Tibial artery (tissue), 4 donors: ENCODE results near the gene LILRB3.
"Not testable (repeated sequence)": the region's sequence is repeated elsewhere in the genome, so short reads cannot be mapped to it uniquely, and the experiment has no call there.

ENCODE experiments used
- DNase-seq, 2 donors: peaks; one replicate each; pipeline ENCODE4 v3.0.0-alpha.2; 2019
- H3K27ac ChIP-seq, 2 donors: fragments of 200-600 bp; sonication (generic) in 1 of 2; 1 replicate in 1 of 2; 2 replicates in 1 of 2; pipeline ENCODE4 v1.5.1; 2018 to 2019; ENCODE audit warnings: mild to moderate bottlenecking in 1 of 2
- H3K27me3 ChIP-seq, 2 donors: fragments of 200-600 bp; sonication (generic) in 1 of 2; one replicate each; pipeline versions ENCODE4 v1.5.1 to v1.6.0; 2016 to 2019
- H3K36me3 ChIP-seq, 3 donors: fragments of 200-600 bp; sonication (generic) in 2 of 3; one replicate each; pipeline ENCODE4 v1.5.1; 2016 to 2019; ENCODE audit warnings: mild to moderate bottlenecking in 2 of 3
- H3K4me1 ChIP-seq, 4 donors: fragments of 200-600 bp; sonication (generic) in 2 of 4; 1 replicate in 3 of 4; 2 replicates in 1 of 4; pipeline ENCODE4 v1.5.1; 2016 to 2019
- H3K4me3 ChIP-seq, 2 donors: fragments of 200-600 bp; sonication (generic) in 1 of 2; 1 replicate in 1 of 2; 2 replicates in 1 of 2; pipeline ENCODE4 v1.5.1; 2018 to 2019; ENCODE audit warnings: mild to moderate bottlenecking in 2 of 2
- H3K9me3 ChIP-seq, 3 donors: fragments of 200-600 bp; sonication (generic) in 1 of 3; one replicate each; pipeline ENCODE4 v1.5.1; 2016 to 2019
- intact Hi-C: fragments of 100-400 bp; cut with DNase I; formaldehyde crosslinking; loops from one replicate; pipeline ENCODE4 v1.15.0; 2023; ENCODE audit warnings: low total_unique reads
- TF ChIP-seq, protein P1 (sequence below), 2 experiments: fragments of 200-600 bp in 1 of 2; fragments of 450-650 bp in 1 of 2; IDR thresholded peaks; one replicate each; pipeline ENCODE4 v1.5.1; 2017 to 2019; ENCODE audit warnings: antibody characterized with exemption in 2 of 2, mild to moderate bottlenecking in 1 of 2, moderate library complexity in 1 of 2

LILRB3 gene

DNA sequence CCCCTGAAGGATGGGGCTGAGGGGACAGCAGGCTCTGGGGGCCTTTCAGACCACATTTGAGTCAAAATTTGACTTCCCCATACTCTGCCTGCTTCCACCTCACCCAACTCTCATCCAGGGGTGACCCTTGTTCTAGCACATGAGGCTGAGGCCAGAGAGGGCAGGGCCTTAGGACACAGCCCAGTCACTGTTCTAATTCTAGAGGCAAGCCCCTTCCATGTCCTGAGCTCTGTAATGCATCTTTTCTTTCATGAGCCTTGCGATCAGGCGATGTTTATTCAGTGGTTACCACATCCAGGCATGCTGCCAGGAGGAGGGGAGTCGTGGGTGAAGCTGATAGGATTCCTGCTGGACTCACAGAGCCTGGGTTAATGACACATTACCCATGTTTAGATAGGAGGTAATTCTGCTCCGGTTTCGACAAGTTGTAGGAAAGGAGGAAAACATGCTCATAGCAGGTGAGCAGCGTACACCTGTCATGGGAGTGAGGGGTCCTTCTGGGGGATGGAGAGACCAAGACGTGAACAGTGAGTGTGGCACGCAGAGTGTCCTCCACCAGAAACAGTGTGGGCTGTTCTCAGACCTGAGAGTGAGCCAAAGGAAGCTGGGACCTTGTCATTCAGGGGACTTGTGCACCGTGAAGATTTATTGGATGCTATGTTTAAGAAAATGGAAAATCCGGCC is 12.9 kb downstream of the LILRB3 start:
- Histone ChIP-seq H3K27ac (peak overlapping the region; percentile 58 to 75), H3K36me3 (peaks cover 24 to 36% (median 31%) of the 10 kb centered on the region in 3 donors), H3K4me3 (no peak overlapping the region), H3K4me1 (peaks cover 6 to 22% (median 21%) of the 10 kb centered on the region in 4 donors), H3K27me3 (no peaks in the 10 kb centered on the region), H3K9me3 (no peaks in the 10 kb centered on the region)
- TF ChIP-seq, protein P1, sequence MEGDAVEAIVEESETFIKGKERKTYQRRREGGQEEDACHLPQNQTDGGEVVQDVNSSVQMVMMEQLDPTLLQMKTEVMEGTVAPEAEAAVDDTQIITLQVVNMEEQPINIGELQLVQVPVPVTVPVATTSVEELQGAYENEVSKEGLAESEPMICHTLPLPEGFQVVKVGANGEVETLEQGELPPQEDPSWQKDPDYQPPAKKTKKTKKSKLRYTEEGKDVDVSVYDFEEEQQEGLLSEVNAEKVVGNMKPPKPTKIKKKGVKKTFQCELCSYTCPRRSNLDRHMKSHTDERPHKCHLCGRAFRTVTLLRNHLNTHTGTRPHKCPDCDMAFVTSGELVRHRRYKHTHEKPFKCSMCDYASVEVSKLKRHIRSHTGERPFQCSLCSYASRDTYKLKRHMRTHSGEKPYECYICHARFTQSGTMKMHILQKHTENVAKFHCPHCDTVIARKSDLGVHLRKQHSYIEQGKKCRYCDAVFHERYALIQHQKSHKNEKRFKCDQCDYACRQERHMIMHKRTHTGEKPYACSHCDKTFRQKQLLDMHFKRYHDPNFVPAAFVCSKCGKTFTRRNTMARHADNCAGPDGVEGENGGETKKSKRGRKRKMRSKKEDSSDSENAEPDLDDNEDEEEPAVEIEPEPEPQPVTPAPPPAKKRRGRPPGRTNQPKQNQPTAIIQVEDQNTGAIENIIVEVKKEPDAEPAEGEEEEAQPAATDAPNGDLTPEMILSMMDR (IDR thresholded peaks at IDR 0.05), result no peak
- intact Hi-C loops, result no loop called here
- peak; percentile 91 to 93 for DNase-seq

DNA sequence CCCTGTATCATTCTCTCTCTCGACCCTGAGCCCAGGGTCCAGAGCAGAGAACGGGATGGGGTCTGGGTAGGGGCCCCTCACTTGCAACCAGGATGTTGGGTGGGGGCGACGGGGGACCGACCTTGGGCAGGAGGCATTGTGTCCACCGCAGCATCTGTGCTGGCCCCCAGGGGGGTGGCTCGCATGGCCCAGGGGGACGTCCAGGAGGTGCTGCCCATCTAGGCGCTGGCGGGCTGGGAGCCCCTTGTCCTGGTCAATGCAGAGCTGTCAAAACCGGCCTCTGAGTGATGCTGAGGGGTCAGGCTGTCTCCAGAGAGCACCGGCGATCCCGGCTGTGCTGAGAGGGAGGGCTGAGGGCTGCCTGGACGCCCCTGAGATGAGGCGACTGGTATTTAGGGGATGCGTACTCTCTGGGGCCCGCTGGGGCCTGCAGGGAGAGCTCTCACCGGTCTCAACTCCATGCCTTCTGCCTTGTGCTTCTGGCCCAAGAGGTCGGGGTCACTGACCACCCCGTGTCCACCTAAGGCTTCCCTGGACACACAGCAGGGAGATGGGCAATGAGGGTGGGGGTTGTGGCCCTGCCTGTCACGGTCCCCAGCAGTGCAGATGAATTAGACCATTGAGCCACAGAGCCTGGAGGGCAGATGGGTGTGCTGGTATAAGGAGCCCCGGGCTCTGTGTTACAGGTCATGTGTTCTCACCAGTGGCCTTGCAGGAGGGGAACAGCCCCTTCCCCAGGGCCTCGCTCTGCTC is 13.6 kb downstream of the LILRB3 start:
- intact Hi-C loops, result no loop called here
- H3K4me1 ChIP-seq, result peaks cover 6 to 29% (median 26%) of the 10 kb centered on the region in 4 donors
- H3K9me3 ChIP-seq, result no peaks in the 10 kb centered on the region
- no peaks in the 10 kb centered on the region for H3K27me3 ChIP-seq
- DNase-seq, result no peak
- no peak overlapping the region for H3K4me3 ChIP-seq
- TF ChIP-seq, protein P1 (IDR thresholded peaks at IDR 0.05), result no peak
- H3K36me3 ChIP-seq, result peaks cover 24 to 43% (median 35%) of the 10 kb centered on the region in 3 donors
- peak overlapping the region; percentile 58 to 75 for H3K27ac ChIP-seq

DNA sequence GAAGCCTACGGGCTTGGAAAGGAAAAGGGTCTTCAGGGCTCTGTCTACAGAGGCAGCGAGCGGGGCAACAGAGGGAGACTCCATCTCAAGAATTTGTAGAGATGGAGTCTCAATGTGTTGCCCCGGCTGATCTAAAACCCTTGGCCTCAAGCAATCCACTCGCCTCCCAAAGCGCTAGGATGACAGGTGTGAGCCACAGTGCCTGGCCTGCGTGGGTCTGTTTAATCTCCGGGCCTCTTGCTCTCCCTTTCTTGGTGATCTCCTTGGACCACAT is 14.1 kb downstream of the LILRB3 start:
- no peak for DNase-seq
- intact Hi-C loops, result no loop called here
- TF ChIP-seq, protein P1 (IDR thresholded peaks at IDR 0.05), result no peak
- peak overlapping the region; percentile 58 to 75 for H3K27ac ChIP-seq
- H3K4me3 ChIP-seq, result no peak overlapping the region
- H3K4me1 ChIP-seq, result peaks cover 6 to 34% (median 30%) of the 10 kb centered on the region in 4 donors
- H3K36me3 ChIP-seq, result peaks cover 27 to 48% (median 40%) of the 10 kb centered on the region in 3 donors
- H3K27me3 ChIP-seq, result no peaks in the 10 kb centered on the region
- H3K9me3 ChIP-seq, result no peaks in the 10 kb centered on the region

DNA sequence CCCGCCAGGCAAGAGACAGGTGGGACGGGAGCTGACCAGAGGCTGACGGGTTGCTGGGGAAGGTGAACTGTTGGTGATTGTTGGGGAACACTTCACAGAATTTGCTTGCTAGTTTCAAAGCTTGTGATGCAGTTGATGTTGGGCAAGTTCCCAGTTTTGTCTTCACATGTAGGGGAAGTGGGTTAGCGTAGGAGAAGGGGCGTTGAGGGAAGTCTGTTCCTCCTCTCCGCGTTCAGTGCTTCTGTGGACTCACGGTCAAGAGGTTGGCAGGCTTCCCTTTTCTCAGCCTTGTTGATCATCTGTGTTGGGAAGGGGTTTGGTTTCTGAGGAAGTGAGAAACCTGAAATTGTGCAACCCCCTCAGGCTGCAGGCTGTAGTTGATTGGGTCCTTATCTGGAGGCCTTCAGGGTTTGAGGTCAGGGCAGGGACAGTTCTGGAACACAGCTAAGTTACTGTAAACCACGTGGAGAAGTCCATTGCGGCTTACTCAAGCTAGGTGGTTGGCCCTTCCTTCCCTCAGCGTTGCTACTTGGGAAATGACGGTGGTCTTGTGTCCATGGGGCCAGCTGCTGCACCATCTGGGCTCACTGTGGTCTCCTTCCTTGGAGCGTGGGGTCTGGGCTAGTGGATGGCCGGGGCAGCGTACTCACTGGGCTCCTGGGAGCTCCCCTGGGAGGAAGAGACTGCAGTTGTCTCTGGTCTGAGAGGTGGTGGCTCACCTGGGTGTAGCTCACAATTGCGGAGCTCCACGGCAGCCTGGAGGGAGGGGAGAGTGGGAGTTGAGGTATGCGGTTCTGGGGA is 14.6 kb downstream of the LILRB3 start:
- intact Hi-C loops, result no loop called here
- TF ChIP-seq, protein P1 (IDR thresholded peaks at IDR 0.05), result no peak

DNA sequence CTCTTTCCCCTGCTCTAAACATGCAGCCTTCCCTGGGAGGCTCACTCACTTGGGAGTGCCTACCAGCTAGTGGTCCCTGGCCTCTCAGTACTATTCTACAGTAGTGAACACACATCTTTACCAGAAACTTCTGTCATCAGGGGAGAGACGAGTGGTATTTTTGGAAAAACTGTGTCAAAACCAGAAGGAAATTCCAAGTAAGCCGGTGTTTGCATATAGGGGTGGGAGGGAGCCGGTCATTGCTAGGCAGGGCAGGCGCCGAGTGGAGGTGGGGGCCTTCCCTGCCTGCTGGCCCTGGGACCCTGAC is 15.2 kb downstream of the LILRB3 start:
- no peak for DNase-seq
- TF ChIP-seq, protein P1 (IDR thresholded peaks at IDR 0.05), result no peak
- H3K36me3 ChIP-seq, result peaks cover 36 to 59% (median 51%) of the 10 kb centered on the region in 3 donors
- H3K4me3 ChIP-seq, result no peak overlapping the region
- H3K27ac ChIP-seq, result no peak overlapping the region
- H3K4me1 ChIP-seq, result peaks cover 6 to 45% (median 41%) of the 10 kb centered on the region in 4 donors
- no peaks in the 10 kb centered on the region for H3K9me3 ChIP-seq
- intact Hi-C loops, result no loop called here
- no peaks in the 10 kb centered on the region for H3K27me3 ChIP-seq

More for the DNA sequence above, 14.6 kb downstream of the LILRB3 start:
- Histone ChIP-seq H3K27me3 (no peaks in the 10 kb centered on the region), H3K4me3 (no peak overlapping the region), H3K27ac (peak overlapping the region; percentile 58 to 75), H3K36me3 (peaks cover 33 to 53% (median 45%) of the 10 kb centered on the region in 3 donors), H3K9me3 (no peaks in the 10 kb centered on the region), H3K4me1 (peaks cover 6 to 39% (median 35%) of the 10 kb centered on the region in 4 donors)
- peak in 1 of 2 donors; percentile 81 for DNase-seq

DNA sequence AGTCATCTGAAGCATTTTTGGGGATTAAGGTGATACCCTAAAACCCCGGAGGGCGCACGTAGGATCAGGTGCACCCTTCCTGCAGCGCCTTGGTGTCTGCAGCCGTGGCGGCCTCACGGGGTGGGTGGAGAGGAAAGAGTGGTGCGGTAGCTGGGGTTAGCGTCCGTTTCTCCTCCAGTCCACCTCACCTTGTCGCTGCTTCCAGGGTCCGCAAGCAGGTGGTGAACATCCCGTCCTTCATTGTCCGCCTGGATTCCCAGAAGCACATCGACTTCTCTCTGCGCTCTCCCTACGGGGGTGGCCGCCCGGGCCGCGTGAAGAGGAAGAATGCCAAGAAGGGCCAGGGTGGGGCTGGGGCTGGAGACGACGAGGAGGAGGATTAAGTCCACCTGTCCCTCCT is 15.6 kb downstream of the LILRB3 start:
- DNase-seq, intact Hi-C loops, H3K4me3 ChIP-seq, H3K27me3 ChIP-seq, H3K27ac ChIP-seq, H3K9me3 ChIP-seq: not testable (repeated sequence)
- Histone ChIP-seq H3K4me1 (peaks cover 6 to 49% (median 44%) of the 10 kb centered on the region in 4 donors), H3K36me3 (peaks cover 36 to 63% (median 55%) of the 10 kb centered on the region in 3 donors)
